HG02885 (cell line): Measurements from ENCODE around the gene LY6G6C.

Experiments used
- ATAC-seq: cut with Tn5 transposase; IDR thresholded peaks from one replicate; pipeline ENCODE4 v1.9.1; 2021; ENCODE audit warnings: mild to moderate bottlenecking; ENCODE audit not compliant: unreplicated experiment, poor library complexity

Gene LY6G6C

DNA sequence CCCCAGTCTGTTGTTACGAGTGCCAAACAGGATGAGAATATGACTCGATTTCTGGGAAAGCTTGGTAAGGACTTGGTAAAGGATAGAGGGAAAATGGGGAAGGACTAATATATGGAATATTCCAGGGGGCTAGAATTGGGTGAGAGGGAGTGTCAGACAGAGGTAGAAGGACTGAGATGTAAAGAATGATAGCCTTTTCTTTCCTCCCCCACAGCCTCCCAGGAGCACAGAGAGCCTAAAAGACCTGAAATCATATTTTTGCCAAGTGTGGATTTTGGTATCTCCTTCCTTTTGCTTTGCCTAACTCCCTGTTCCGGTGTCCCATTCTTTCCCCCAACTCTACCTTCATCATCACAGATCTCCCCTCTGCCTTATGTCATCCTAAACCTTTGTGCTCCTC, 21.3 kb upstream of the LY6G6C start:
- ATAC-seq, result no peak

DNA sequence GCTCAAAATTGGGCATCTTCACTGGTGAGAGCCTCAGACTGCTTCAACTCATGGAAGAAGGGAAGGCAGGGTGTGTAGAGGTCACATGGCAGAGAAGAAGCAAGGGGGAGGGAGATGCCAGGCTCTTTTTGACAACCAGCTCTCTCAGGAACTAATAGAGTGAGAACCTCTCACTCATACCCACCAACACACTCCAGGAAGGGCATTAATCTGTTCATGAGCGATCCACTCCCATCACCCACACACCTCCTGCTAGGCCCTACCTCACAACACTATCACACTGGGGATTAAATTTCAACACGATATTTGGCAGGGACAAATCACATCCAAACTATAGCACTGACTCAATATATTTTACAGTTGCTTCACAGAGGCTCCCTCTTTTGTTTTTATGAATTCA, 20.3 kb upstream of the LY6G6C start:
- no peak for ATAC-seq

- ATAC-seq, result no peak
Measured at GRCh38 chr6:31740397-31741223, 19.1 kb upstream of the LY6G6C start.

DNA sequence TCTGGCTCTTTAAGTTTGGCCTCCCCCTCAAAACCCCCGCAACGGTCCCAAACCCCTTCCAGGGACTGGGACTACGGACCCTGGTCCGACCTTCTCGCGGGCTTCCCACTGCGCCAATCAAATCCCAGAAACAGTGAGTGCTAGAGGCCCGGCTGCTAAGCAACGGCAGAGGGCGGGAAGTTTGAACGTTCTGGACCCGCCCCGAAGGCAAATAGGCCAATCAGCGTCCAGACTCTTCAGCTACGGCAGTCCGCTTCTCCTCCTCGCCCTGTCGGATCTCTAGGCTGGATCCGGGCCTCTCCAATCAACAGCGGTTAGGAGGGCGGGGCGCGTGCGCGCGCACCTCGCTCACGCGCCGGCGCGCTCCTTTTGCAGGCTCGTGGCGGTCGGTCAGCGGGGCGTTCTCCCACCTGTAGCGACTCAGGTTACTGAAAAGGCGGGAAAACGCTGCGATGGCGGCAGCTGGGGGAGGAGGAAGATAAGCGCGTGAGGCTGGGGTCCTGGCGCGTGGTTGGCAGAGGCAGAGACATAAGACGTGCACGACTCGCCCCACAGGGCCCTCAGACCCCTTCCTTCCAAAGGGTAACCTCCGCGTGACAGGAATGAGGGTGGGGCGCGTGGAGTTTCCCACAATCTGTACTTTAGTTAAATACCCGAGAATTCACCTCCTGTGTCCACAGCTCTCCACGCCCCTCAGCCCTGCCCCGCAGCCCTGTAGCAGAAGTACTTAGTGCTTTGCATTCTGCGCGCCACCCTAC, 18.3 kb upstream of the LY6G6C start, which contains the start of gene MSH5:
Gene MSH5 (plus strand): TSS at position 367 of the 758 bp plus-strand sequence. CDS start 462 bp downstream, outside the sequence.
- ATAC-seq, result peak; percentile 83

DNA sequence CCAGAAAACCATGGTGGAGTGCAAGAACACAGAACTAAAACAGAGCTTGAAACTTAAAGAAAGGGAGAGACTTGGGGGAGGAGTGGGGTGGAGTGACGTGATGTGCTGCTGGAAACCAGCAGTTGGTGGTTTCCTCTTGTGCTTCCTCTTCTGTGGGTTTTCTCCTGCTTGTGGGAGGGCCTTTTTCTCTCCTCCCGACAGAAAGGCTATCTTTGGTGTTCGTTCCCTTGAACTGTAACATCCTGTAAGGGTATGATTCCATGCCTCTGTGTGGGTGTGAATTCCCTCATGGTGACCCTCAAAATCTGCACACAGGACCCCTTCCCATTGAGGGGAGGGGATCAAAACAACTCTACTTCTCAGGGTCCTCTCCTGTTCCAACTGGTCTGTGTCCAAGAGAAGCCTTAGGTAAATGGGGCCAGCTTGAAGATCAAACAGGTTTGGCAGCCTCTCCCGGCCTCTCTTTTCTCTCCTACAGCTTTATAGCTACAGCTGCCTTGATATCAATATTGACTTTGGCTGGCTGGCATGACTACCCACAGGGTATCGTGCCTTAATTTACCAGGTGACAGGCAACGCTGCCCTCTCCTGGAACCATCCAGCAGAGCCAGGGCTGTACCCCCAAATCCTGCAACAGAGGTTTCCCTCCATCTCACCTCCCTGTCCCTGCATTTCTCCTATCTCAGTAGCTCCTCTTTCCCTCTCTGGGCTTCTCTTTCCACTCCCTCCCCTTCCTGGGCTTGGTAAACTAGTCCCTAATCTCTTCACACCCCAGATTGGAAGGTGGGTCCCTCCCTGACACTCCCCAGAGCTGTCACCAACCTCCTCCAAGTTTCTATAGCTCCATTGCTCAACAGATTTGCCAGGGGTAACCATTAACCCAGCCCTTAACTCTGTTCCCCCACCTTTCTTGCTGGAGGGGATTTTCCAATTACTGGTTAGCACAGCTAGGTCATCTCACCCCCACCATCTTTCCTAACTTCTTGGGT, 16.7 kb upstream of the LY6G6C start:
- no peak for ATAC-seq

- ATAC-seq, result no peak
Measured at GRCh38 chr6:31737315-31737990, 15.9 kb upstream of the LY6G6C start.

DNA sequence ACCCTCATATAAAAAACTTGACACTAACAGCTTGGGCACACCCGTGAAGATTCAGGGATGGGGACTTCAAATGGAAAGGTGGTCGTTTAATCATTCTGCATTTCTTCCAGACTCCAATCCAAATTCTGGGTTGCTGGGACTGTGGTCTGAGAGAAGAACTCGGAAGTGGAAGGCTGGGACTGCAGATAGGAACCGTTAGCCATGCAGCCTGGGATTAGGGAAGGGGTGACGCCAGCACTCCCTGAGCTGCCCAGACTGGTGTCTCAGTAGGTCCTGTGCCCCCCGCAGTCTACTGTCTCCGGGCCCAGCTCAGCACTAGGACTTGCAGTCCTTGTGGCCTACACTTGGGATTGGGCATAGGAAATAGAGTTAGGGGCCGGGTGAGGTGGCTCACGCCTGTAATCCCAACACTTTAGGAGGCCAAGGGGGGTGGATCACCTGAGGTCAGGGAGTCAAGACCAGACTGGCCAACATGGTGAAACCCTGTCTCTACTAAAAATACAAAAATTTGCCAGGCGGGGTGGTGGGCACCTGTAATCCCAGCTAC, 15.3 kb upstream of the LY6G6C start:
- ATAC-seq, result no peak

GRCh38 chr6:31736021-31736767, 14.6 kb upstream of the LY6G6C start, which contains the start of gene CLIC1:
CLIC1 (minus strand) TSS chr6:31736530; CDS start chr6:31736300, 230 bp downstream.
- no peak for ATAC-seq

- ATAC-seq, result no peak
Measured at GRCh38 chr6:31734821-31735406, 13.4 kb upstream of the LY6G6C start.

DNA sequence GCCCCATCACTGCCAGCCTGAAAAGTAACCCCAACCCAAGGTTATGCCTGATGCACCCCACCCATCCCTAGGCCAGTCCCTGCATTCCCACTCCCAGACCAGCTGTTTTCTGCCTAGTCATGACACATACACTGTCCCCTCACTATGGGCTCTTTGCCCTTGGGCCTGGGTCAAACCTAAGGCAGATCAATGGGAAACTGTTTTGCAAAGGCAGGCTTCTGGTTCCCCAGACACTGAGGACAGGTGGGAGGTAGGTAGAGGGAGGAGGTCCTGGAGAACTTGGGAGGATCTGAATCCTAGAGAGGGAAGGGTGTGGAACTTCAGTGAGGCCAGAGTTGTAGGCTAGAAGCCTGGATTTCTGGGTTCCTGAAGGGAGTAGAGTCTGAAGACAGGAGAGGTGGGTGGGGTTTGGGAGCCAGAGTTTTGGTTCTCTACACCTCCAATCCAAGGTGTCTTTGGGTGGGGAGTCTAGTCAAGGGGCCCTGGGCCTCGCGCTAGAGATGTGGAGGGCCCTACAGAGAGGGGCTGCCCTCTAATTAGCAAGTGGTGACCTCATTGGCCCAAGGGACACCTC, 12.8 kb upstream of the LY6G6C start:
- ATAC-seq, result no peak

- ATAC-seq, result no peak
Measured at GRCh38 chr6:31733734-31734133, 12.2 kb upstream of the LY6G6C start.

DNA sequence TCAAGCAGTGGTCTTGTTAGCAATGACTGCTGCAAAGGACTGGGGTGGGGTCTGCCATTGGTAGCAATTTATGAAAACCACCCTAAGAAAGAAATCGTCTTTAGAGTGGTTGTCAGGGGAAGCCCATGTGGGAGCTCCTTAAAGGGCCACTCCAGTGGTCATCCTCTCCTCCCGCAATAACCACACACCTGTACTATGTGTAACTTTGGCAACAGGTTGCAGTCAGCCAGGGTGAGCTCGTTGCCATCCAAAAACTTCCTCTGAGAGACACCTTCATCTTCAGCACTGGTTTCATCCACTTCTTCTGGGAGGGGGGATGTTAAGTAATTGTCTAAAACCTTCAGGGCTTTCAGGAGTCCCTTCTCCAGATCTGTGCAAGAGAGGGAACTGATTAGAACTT, 10.5 kb upstream of the LY6G6C start:
- ATAC-seq, result no peak

DNA sequence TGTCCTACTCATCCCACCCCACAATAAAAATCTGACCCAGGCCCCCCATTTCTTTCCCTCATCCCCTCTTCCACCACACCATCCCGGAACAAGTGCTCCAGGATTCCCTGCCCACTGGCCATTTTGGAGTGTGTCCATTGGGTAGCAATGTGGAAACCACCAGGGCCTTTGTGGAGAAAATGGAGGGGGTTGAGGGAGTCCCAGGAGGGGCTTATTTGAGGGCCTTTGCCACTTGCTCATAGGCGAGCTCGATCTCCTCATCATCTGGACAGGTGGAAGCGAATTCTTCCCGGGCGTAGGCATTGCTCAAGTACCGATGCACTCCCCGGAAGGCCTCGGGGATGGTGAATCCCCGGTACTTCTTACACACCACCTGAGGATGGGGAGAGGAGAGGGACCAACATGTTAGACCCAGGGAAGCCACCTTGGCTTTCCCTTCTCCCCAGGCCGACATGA, 9.1 kb upstream of the LY6G6C start:
- ATAC-seq, result no peak

GRCh38 chr6:31729979-31730630, 8.6 kb upstream of the LY6G6C start:
- ATAC-seq, result peak; percentile 47

GRCh38 chr6:31729515-31729978, 8.0 kb upstream of the LY6G6C start:
- peak; percentile 45 for ATAC-seq

DNA sequence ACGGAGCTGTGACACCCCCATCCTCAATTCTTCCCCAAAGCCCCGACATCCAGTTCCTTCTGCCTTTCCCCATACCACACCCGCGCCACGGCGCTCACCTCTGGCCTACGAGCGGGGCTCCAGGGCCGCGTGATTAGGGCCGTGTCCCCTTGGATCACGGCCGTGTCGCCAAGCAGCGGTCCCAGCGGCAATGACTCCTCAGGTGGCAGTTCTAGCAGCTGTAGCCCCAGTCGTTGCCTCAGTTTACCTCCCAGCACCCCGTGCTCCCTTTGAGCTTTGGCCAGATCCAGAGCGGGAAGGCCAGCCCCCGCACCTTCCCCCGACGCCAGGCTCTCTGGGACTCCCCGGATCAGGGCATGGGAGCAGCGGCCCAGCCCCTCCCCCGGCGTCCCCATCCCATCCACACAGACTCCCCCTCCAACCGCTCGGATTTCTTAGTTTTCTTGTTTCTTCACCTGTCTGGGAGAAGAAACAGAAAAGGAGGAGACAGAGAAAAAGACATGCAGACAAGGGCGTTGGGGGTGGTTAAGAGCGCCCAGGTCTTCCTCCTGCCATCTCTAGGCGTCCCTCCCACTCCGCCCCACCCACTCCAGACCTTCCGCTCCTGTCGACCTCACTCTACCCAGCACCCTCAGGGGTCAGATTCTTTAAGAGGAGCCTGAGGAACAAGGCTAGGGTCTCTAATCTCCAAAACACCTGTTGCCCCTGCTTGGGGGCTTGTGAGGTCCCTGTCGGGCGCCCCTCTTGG, 7.4 kb upstream of the LY6G6C start, which contains the start of gene DDAH2:
Gene DDAH2 (minus strand): TSS at position 533 of the 748 bp plus-strand sequence. CDS start 138 bp downstream, at position 395.
- peak; percentile 15 for ATAC-seq
